ENCODE results near the gene ANKRD11.

- no peak for TF ChIP-seq CTCF (IDR thresholded peaks at IDR 0.05)
- TF ChIP-seq POLR2A (IDR thresholded peaks at IDR 0.05) = no peak
Measured at GRCh38 chr16:89256651-89257254, 233.6 kb downstream of the ANKRD11 start.
